GM23248 (cell line): ENCODE results near the gene JARID2. TPM values are rescaled to one million over a fixed set of nuclear protein-coding genes. Genes with fewer than 3 reads are reported as not detected.

Experiments used
- DNase-seq: peaks from one replicate; pipeline ENCODE4 v3.0.0-alpha.2; 2015
- H2AFZ ChIP-seq: fragments of 200-600 bp; sonication (generic); 2 replicates; pipeline ENCODE4 v1.6.1; 2016; ENCODE audit warnings: antibody characterized with exemption
- H3F3A ChIP-seq: fragments of 200-600 bp; sonication (generic); 2 replicates; pipeline ENCODE4 v1.6.1; 2016; ENCODE audit warnings: mild to moderate bottlenecking, antibody characterized with exemption, mixed run types; ENCODE audit not compliant: insufficient read depth
- H3K27ac ChIP-seq: fragments of 200-600 bp; sonication (generic); 2 replicates; pipeline ENCODE4 v1.5.1; 2016; ENCODE audit warnings: mild to moderate bottlenecking
- H3K27me3 ChIP-seq: fragments of 200-600 bp; sonication (generic); replicated peaks from 2 replicates; pipeline ENCODE4 v1.6.1; 2016; ENCODE audit warnings: mild to moderate bottlenecking; ENCODE audit not compliant: insufficient read depth
- H3K36me3 ChIP-seq: fragments of 200-600 bp; sonication (generic); 2 replicates; pipeline ENCODE4 v1.6.1; 2016; ENCODE audit warnings: low read depth, mild to moderate bottlenecking
- H3K4me1 ChIP-seq: fragments of 200-600 bp; sonication (generic); 2 replicates; pipeline ENCODE4 v1.6.1; 2016; ENCODE audit warnings: mild to moderate bottlenecking; ENCODE audit not compliant: insufficient read depth
- H3K4me2 ChIP-seq: fragments of 200-600 bp; sonication (generic); one replicate; pipeline ENCODE4 v1.6.1; 2016; ENCODE audit warnings: mild to moderate bottlenecking; ENCODE audit not compliant: unreplicated experiment
- H3K4me3 ChIP-seq: fragments of 200-600 bp; sonication (generic); 2 replicates; pipeline ENCODE4 v1.5.1; 2016; ENCODE audit warnings: mild to moderate bottlenecking
- H3K79me2 ChIP-seq: fragments of 200-600 bp; sonication (generic); 2 replicates; pipeline ENCODE4 v1.6.1; 2016; ENCODE audit warnings: mild to moderate bottlenecking; ENCODE audit not compliant: insufficient read depth
- H3K9ac ChIP-seq: fragments of 200-600 bp; sonication (generic); 2 replicates; pipeline ENCODE4 v1.6.1; 2016; ENCODE audit warnings: mild to moderate bottlenecking
- H3K9me2 ChIP-seq: fragments of 200-600 bp; sonication (generic); 2 replicates; pipeline ENCODE4 v1.6.1; 2016; ENCODE audit warnings: mixed run types, mild to moderate bottlenecking, moderate library complexity; ENCODE audit not compliant: insufficient read depth
- H3K9me3 ChIP-seq: fragments of 200-600 bp; sonication (generic); one replicate; pipeline ENCODE4 v1.6.1; 2017; ENCODE audit warnings: low read depth
- H4K20me1 ChIP-seq: fragments of 200-600 bp; sonication (generic); 2 replicates; pipeline ENCODE4 v1.6.0; 2016; ENCODE audit not compliant: insufficient read depth
- EZH2 ChIP-seq: fragments of 200-600 bp; sonication (generic); IDR thresholded peaks from 2 replicates; pipeline ENCODE4 v1.6.1; 2018; ENCODE audit warnings: antibody characterized with exemption, mild to moderate bottlenecking; ENCODE audit not compliant: insufficient read depth, poor library complexity, severe bottlenecking
- EZH2phosphoT487 ChIP-seq: fragments of 200-600 bp; sonication (generic); IDR thresholded peaks from 2 replicates; pipeline ENCODE4 v1.6.1; 2018; ENCODE audit warnings: antibody characterized with exemption, moderate library complexity, mild to moderate bottlenecking, low read depth; ENCODE audit not compliant: insufficient read depth
- WGBS, 2 experiments: methylation state at CpG; one replicate each; pipeline ENCODE4 v1.1.6; 2015 to 2017; ENCODE audit warnings: low lambda C conversion rate in 2 of 2, low coverage in 1 of 2; ENCODE audit errors: missing lambda C conversion rate in 2 of 2; 5-methylcytosine and 5-hydroxymethylcytosine counted together
- in situ Hi-C: fragments of 300-500 bp; cut with MboI; formaldehyde crosslinking; loops from 2 replicates; pipeline ENCODE4 v1.15.0; 2020
- polyA plus RNA-seq: library from polyadenylated mRNA; unstranded; fragments of >200 nt; fragmentation: Nextera tagmentation; extraction: Ambion mirVana; gene quantifications from 2 replicates; pipeline ENCODE4 v1.2.1, GENCODE V29; 2016
- total RNA-seq: library from RNA; depleted of rRNA; stranded (reverse); fragments of >200 nt; shearing (Covaris generic); gene quantifications from 2 replicates; pipeline ENCODE4 v1.2.3, GENCODE V29; 2014

Gene JARID2
- total and polyA plus RNA-seq, 2 experiments from 2014 or later, result 3.9 to 9.3 TPM

GRCh38 chr6:15384901-15385300 lies 139.0 kb downstream of the JARID2 start:
- no peaks in the 10 kb centered on the region for H3K27me3 ChIP-seq
- no peak overlapping the region for H3K27ac ChIP-seq
- in situ Hi-C loops, result no loop called here
- H3K9ac ChIP-seq, result no peak overlapping the region
- H3K79me2 ChIP-seq, result peaks cover 100% of the 10 kb centered on the region
- H3K36me3 ChIP-seq, result no peaks in the 10 kb centered on the region
- no peaks in the 10 kb centered on the region for H3K9me3 ChIP-seq
- no peak for TF ChIP-seq EZH2
- no peak for TF ChIP-seq EZH2phosphoT487
- WGBS, 2 experiments, result 95 to 96% methylated on average over 4 of the region's 4 CpGs
- H3K4me1 ChIP-seq, result peaks cover 27% of the 10 kb centered on the region
- no peak for DNase-seq
- H3F3A ChIP-seq, result peaks cover 7% of the 10 kb centered on the region; the same call in 1 of the 2 replicates
- H3K9me2 ChIP-seq, result no peaks in the 10 kb centered on the region
- no peak overlapping the region for H3K4me2 ChIP-seq
- peaks cover 7% of the 10 kb centered on the region; the same call in 1 of the 2 replicates for H4K20me1 ChIP-seq
- H2AFZ ChIP-seq, result no peak overlapping the region
- no peak overlapping the region for H3K4me3 ChIP-seq

- no peak for DNase-seq
- H3K9ac ChIP-seq, result no peak overlapping the region
- 96 to 98% methylated on average over 6 of the region's 6 CpGs for WGBS, 2 experiments
- no peak for TF ChIP-seq EZH2phosphoT487
- no peak for TF ChIP-seq EZH2
- no peak overlapping the region for H3K4me2 ChIP-seq
- H3K9me2 ChIP-seq, result no peaks in the 10 kb centered on the region
- H4K20me1 ChIP-seq, result peaks cover 7% of the 10 kb centered on the region; the same call in 1 of the 2 replicates
- no peak overlapping the region for H3K27ac ChIP-seq
- H3F3A ChIP-seq, result peaks cover 9% of the 10 kb centered on the region; the same call in 1 of the 2 replicates
- no peaks in the 10 kb centered on the region for H3K36me3 ChIP-seq
- peaks cover 100% of the 10 kb centered on the region for H3K79me2 ChIP-seq
- H3K27me3 ChIP-seq, result no peaks in the 10 kb centered on the region
- no peak overlapping the region for H2AFZ ChIP-seq
- no peaks in the 10 kb centered on the region for H3K9me3 ChIP-seq
- in situ Hi-C loops, result no loop called here
- no peak overlapping the region for H3K4me3 ChIP-seq
- peaks cover 33% of the 10 kb centered on the region for H3K4me1 ChIP-seq
Observed at GRCh38 chr6:15385521-15385920, 139.7 kb downstream of the JARID2 start.

- TF ChIP-seq EZH2, result no peak
- TF ChIP-seq EZH2phosphoT487, result no peak
- Histone ChIP-seq H3F3A (peaks cover 9% of the 10 kb centered on the region; the same call in 1 of the 2 replicates), H3K79me2 (peaks cover 100% of the 10 kb centered on the region), H3K9me3 (no peaks in the 10 kb centered on the region), H3K4me2 (no peak overlapping the region), H3K9me2 (no peaks in the 10 kb centered on the region), H2AFZ (no peak overlapping the region), H3K9ac (no peak overlapping the region), H3K4me3 (no peak overlapping the region), H4K20me1 (peaks cover 7% of the 10 kb centered on the region; the same call in 1 of the 2 replicates), H3K27ac (no peak overlapping the region), H3K36me3 (no peaks in the 10 kb centered on the region), H3K4me1 (peaks cover 34% of the 10 kb centered on the region), H3K27me3 (no peaks in the 10 kb centered on the region)
- DNase-seq, result no peak
- in situ Hi-C loops, result no loop called here
- WGBS, 2 experiments, result 78 to 80% methylated on average over 7 of the region's 7 CpGs
Observed at GRCh38 chr6:15386110-15386755, 140.4 kb downstream of the JARID2 start.

GRCh38 chr6:15386756-15387112 lies 140.9 kb downstream of the JARID2 start:
- H3K36me3 ChIP-seq, result no peaks in the 10 kb centered on the region
- WGBS, 2 experiments, result 64% methylated on average over 3 of the region's 3 CpGs
- no peak overlapping the region for H3K9ac ChIP-seq
- H3K4me1 ChIP-seq, result peaks cover 34% of the 10 kb centered on the region
- DNase-seq, result peak; percentile 47
- H2AFZ ChIP-seq, result no peak overlapping the region
- H3K79me2 ChIP-seq, result peaks cover 100% of the 10 kb centered on the region
- H3K9me2 ChIP-seq, result no peaks in the 10 kb centered on the region
- TF ChIP-seq EZH2, result no peak
- no peak for TF ChIP-seq EZH2phosphoT487
- no peaks in the 10 kb centered on the region for H3K27me3 ChIP-seq
- no peak overlapping the region for H3K27ac ChIP-seq
- no peak overlapping the region for H3K4me3 ChIP-seq
- in situ Hi-C loops, result no loop called here
- no peaks in the 10 kb centered on the region for H3K9me3 ChIP-seq
- H3K4me2 ChIP-seq, result no peak overlapping the region
- peaks cover 7% of the 10 kb centered on the region; the same call in 1 of the 2 replicates for H4K20me1 ChIP-seq
- H3F3A ChIP-seq, result peaks cover 9% of the 10 kb centered on the region; the same call in 1 of the 2 replicates
